GM21529 (cell line): ENCODE data around the gene ARHGDIG.
"Not testable (repeated sequence)": the region's sequence is repeated elsewhere in the genome, so short reads cannot be mapped to it uniquely, and the experiment has no call there.

Source experiments
- ATAC-seq: cut with Tn5 transposase; IDR thresholded peaks from one replicate; pipeline ENCODE4 v1.9.1; 2021; ENCODE audit not compliant: unreplicated experiment

Gene ARHGDIG

DNA sequence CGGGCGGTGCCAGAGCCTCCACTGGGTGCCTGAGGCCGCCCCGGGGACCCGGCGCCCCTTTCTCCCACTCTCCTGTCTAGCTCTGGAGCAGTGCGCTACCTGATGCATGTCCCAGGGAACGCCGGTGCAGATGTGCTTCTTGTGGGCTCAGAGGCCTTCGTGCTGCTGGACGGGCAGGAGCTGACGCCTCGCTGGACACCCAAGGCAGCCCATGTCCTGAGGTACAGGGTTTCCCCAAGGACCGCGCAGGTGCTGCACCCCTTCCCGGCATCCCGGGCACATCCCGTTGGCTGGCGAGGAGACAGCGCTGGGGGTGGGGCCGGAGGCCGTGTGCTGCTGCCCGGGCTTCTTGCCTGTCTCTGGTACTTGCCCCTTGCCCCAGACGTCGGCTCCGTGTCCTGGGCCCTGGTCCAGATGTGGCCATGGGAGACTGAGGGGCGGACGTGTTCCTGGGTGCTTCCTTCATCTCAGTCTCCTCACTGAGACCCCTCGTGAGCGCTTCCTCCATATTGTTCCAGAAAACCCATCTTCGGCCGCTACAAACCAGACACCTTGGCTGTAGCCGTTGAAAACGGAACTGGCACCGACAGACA is 17.1 kb upstream of the ARHGDIG start:
- no peak for ATAC-seq

DNA sequence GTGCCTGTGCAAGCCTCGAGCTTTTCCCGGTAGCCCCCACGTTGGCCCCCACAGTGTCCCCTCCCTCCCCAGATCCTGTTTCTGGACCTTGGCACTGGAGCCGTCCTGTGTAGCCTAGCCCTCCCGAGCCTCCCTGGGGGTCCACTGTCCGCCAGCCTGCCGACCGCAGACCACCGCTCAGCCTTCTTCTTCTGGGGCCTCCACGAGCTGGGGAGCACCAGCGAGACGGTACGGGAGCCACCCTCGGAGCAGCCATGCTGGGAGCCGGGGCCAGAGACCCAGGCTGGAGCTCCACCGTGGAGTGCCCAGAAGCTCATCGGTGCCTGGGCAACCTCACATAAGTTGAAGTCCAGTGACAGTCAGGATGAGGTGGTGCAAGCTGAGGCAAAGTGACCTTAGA is 16.4 kb upstream of the ARHGDIG start:
- no peak for ATAC-seq

GRCh38 chr16:264440-264951 is 15.9 kb upstream of the ARHGDIG start:
- no peak for ATAC-seq

GRCh38 chr16:265002-265529 is 15.3 kb upstream of the ARHGDIG start:
- ATAC-seq, result no peak

DNA sequence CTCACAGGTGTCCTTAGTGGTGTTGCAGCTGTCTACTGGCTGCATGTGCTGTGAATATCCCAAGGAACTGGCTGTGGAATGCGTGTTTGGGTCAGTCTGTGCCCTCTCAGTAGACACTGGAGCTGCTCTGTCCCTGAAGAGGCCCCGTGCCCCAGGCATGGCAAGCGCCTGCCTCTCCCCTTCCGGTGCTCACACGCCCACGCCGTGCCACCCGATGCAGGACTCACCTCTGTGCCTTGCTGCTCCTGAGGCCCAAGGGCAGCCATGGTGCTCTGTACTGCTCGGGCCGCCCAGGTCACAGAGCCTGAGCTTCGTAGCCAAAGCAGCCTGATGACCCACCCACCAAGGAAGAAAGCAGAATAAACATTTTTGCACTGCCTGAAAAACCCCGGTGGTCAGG is 14.7 kb upstream of the ARHGDIG start:
- ATAC-seq, result no peak

- ATAC-seq, result no peak
Observed at GRCh38 chr16:266258-267164, 13.9 kb upstream of the ARHGDIG start.

DNA sequence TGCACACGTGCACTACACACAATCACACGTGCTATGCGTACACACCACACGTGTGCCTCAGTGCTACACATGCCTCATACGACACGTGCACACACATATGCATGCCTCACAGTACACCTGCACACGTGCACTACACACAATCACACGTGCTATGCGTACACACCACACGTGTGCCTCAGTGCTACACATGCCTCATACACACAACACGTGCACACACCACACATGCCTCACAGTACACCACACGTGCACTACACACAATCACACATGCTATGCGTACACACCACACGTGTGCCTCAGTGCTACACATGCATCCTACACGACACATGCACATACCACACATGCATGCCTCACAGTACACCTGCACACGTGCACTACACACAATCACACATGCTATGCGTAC is 12.8 kb upstream of the ARHGDIG start:
- ATAC-seq, result not testable (repeated sequence)

GRCh38 chr16:268141-269053 is 12.0 kb upstream of the ARHGDIG start:
- ATAC-seq, result no peak

DNA sequence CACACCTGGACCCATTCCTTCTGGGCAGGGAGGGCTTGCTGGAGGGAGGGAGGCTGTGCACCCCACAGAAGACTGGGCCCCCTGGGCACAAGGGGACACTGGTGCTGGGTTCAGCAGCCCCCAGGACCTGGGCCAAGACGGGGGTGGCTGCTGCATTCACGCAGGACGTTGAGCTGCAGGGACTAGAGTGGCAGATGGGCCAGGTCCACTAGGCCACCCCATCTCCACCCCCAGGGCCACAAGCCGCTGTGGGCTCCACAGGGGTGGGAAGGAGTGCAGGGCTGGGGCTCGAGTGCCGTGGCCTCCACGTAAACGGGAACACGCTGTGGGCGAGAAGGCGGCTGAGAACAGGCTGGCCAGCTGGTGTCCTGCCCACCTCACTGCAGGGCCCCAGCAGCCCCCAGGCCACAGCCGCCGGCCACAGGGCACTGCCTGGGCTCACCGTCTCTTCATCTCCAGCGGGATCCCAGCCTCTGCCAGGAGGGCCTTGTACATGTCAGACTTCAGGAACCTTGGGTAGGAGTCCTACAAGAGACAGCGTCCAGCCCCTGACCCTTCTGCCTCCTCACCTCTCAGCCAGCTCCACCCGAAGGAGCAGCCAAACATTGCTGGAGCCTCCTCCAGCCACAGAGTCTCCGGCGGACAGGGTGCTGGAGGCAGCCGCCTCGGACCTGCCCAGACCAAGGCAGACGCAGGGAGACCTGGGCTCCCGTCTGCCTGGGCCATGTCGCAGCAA is 11.2 kb upstream of the ARHGDIG start:
- ATAC-seq, result no peak

DNA sequence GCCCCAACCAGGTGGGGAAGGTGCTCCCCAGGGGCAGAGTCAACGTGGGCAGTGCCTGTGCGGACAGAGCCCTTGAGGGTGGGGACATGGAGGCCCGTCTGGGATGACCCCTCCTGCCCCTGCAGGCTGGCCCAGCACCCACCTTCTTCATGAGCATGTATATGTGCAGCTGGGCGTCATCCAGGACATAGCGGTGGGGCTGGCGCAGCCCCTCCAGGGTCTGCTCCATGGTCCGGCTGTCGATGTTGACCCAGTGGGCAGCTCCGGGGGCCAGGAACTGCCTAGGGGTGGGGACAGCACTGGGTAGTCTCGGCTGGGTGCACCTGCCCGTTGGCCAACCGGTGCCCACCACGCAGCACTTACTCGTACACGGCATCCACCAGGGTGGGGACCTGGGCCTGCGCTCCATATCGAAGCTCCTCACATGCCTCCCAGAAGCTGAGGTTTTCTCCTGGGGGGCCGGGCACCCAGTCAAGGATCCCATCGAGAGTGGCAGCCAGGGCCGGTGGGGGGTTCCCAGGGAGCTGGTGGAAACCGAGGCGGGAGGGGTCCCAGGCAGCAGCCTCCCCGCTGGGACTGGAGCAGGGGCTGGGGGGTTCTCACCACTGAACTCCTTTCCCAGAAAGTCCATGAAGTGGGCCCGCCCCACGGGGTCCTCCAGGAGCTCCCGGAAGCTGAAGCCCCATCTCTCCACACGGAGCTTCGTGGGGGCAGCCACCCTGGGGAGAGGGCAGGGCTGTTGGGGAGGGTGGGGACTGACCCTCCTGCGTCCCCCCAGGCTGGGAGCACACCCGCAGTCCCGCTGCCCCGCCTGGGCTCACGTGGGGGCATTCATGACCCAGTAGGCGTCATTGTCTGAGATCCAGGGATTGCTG is 9.8 kb upstream of the ARHGDIG start:
- no peak for ATAC-seq

- ATAC-seq, result no peak
Observed at GRCh38 chr16:272633-273546, 7.5 kb upstream of the ARHGDIG start.

DNA sequence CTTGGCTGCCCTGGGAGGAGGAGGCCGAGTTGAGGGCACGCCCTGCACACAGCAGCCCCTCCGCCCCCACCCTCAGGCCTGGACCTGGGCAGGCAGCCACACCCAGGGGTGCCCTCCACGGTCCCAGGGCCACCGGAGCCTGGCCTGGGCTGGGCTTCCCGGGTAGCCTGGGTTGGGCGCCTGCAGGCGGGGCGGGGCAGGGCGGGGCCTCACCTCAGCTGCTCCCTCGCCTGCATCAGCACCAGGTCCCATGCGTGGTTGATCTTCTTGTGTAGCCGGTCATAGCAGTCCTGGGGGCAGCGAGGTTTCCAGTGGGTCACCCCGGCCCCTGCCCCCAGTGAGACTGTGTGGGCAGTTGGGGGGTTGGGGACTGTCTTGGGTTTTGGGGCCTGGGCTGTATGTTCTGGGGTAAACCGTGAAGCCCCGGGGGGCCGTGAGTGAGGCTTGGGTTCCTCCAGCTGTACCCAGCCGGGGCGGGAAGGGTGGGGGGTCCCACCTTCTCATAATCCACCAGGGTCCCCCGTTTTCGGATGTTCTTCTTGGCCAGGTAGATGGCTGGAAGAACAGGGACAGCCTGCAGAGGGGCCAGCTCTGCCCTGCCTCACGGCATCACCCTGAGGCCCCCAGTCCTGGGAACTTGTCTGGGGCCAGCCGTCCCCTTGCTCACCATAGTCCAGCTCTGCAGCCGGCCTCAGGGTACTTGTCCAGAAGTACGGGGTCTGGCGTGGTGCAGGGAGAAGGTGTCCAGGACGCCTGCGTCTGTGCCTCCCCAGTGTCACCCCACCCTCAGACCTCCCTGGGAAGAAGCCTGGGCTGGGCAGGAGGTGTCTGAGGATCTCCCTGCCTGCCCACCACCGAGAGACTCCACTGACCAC is 6.6 kb upstream of the ARHGDIG start:
- ATAC-seq, result no peak

DNA sequence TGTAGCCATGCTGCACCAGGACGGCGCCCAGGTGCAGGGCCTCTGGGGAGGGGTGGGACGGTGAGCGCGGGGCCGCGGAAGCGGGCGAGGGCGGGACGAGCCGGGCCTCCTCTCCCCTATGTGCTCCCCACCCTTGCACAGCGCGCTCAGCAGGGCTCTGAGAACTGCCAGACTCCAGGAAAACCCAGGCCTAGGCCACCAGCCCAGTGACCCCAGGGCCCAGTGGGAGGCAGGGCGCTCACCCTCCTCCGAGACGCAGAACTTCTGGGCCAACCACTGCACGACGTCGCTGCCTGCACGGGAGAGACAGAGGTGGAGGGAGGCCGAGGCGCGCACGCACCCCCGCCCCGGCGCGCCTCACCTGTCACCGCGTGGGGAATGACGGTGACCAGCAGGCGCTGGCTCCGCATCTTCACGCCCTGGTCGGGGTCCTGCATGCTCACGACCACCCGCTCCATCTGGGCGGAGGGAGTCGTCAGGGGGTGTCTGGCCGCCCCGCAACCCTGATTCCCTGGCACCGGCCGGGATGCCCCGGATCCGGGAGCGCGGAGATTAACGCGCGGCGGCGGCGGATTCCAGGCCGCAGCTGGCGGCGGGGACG is 5.2 kb upstream of the ARHGDIG start:
- ATAC-seq, result no peak

- ATAC-seq, result no peak
Observed at GRCh38 chr16:275786-276232, 4.6 kb upstream of the ARHGDIG start, which contains the start of gene RGS11. Gene RGS11, minus strand, starts transcription at chr16:275944. Its CDS starts 33 bp downstream, at chr16:275911.

GRCh38 chr16:276426-277077 is 3.8 kb upstream of the ARHGDIG start:
- ATAC-seq, result no peak

- no peak for ATAC-seq
Observed at GRCh38 chr16:278863-279366, 1.5 kb upstream of the ARHGDIG start.
